SK-N-SH (cell line): ENCODE data around the gene NFKB2.

ENCODE experiments used
- EP300 ChIP-seq, 2 experiments: IDR thresholded peaks; 2 replicates each; pipeline versions ENCODE4 v1.4.0 to v1.6.1; 2012; ENCODE audit warnings: borderline replicate concordance in 1 of 2, low read depth in 1 of 2, low read length in 1 of 2
- FOXJ3 ChIP-seq: sonication (generic); formaldehyde crosslinking; IDR thresholded peaks from 2 replicates; pipeline ENCODE4 v1.5.1; 2020; ENCODE audit warnings: mild to moderate bottlenecking, missing genetic modification reagents
- GABPA ChIP-seq: IDR thresholded peaks from 2 replicates; pipeline ENCODE4 v1.4.0; 2012; ENCODE audit warnings: low read depth, mild to moderate bottlenecking
- NFIC ChIP-seq: IDR thresholded peaks from 2 replicates; pipeline ENCODE4 v1.4.0; 2012; ENCODE audit warnings: borderline replicate concordance
- POLR2AphosphoS5 ChIP-seq: IDR thresholded peaks from 2 replicates; pipeline ENCODE4 v1.6.1; 2012; ENCODE audit warnings: low read depth, low read length
- RAD21 ChIP-seq: IDR thresholded peaks from 2 replicates; pipeline ENCODE4 v1.6.1; 2012; ENCODE audit warnings: mild to moderate bottlenecking, low read length
- RXRA ChIP-seq: IDR thresholded peaks from 2 replicates; pipeline ENCODE4 v1.4.0; 2012; ENCODE audit warnings: low read depth, mild to moderate bottlenecking, borderline replicate concordance
- SMC3 ChIP-seq: IDR thresholded peaks from 2 replicates; pipeline ENCODE4 v1.6.1; 2012; ENCODE audit warnings: low read depth, low read length, improper control_type of control experiment
- TAF1 ChIP-seq: IDR thresholded peaks from 2 replicates; pipeline ENCODE4 v1.6.1; 2012; ENCODE audit warnings: low read depth, mild to moderate bottlenecking, low read length, moderate library complexity, borderline replicate concordance
- TF ChIP-seq, protein P1 (sequence below): fragments of 200-600 bp; sonication (generic); IDR thresholded peaks from 2 replicates; pipeline ENCODE4 v1.6.1; 2017; ENCODE audit warnings: antibody characterized with exemption, mild to moderate bottlenecking, moderate library complexity
- TF ChIP-seq, protein P2 (sequence below): IDR thresholded peaks from 2 replicates; pipeline ENCODE4 v1.6.1; 2012; ENCODE audit warnings: mild to moderate bottlenecking, low read depth, low read length, moderate library complexity
- TF ChIP-seq, protein P3 (sequence below): IDR thresholded peaks from 2 replicates; pipeline ENCODE4 v1.4.0; 2012; ENCODE audit warnings: low read depth, borderline replicate concordance

DNA sequence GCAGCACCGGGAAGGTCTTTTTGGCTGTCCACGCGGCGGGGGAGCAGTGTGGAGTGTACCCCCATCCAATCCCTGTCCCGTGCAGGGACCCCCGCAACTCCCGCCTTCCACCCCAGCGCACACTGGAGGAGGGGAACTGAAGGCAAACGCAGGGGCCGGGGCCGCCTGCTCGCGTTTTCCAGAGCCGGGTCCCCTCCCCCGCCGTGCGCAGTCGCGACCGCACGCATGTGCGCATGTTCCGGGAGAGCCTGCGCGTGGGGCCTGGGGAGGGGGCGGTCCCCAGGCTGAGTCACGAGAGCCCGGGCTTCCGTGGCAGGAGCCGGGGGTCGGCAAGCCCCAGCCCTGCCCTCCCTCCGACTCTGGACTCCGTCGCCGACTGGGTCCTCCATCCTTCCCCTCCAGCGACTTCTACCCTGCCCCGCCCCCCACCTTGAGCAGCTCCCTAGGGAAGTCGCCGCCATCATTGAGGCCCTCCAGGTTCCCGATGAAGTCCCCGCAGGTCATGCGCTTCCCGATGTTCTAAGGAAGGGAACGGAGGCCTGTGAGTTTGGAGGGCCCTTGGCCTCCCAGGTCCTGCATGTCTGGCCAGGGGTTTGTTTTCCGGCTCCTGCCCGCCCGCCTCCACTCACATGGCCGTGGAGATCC is 15.0 kb downstream of the NFKB2 start:
- TF ChIP-seq RAD21 (no peak), GABPA (no peak), SMC3 (no peak), RXRA (no peak), FOXJ3 (CRISPR knock-in tag) (no peak), EP300 (IDR thresholded peaks at IDR 0.05; ENCODE audit: borderline replicate concordance in 1 of 2, low read depth in 1 of 2, low read length in 1 of 2) (no peak), TAF1 (no peak), POLR2AphosphoS5 (no peak), NFIC (no peak)
- TF ChIP-seq, protein P1, sequence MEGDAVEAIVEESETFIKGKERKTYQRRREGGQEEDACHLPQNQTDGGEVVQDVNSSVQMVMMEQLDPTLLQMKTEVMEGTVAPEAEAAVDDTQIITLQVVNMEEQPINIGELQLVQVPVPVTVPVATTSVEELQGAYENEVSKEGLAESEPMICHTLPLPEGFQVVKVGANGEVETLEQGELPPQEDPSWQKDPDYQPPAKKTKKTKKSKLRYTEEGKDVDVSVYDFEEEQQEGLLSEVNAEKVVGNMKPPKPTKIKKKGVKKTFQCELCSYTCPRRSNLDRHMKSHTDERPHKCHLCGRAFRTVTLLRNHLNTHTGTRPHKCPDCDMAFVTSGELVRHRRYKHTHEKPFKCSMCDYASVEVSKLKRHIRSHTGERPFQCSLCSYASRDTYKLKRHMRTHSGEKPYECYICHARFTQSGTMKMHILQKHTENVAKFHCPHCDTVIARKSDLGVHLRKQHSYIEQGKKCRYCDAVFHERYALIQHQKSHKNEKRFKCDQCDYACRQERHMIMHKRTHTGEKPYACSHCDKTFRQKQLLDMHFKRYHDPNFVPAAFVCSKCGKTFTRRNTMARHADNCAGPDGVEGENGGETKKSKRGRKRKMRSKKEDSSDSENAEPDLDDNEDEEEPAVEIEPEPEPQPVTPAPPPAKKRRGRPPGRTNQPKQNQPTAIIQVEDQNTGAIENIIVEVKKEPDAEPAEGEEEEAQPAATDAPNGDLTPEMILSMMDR: no peak
- TF ChIP-seq, protein P2, sequence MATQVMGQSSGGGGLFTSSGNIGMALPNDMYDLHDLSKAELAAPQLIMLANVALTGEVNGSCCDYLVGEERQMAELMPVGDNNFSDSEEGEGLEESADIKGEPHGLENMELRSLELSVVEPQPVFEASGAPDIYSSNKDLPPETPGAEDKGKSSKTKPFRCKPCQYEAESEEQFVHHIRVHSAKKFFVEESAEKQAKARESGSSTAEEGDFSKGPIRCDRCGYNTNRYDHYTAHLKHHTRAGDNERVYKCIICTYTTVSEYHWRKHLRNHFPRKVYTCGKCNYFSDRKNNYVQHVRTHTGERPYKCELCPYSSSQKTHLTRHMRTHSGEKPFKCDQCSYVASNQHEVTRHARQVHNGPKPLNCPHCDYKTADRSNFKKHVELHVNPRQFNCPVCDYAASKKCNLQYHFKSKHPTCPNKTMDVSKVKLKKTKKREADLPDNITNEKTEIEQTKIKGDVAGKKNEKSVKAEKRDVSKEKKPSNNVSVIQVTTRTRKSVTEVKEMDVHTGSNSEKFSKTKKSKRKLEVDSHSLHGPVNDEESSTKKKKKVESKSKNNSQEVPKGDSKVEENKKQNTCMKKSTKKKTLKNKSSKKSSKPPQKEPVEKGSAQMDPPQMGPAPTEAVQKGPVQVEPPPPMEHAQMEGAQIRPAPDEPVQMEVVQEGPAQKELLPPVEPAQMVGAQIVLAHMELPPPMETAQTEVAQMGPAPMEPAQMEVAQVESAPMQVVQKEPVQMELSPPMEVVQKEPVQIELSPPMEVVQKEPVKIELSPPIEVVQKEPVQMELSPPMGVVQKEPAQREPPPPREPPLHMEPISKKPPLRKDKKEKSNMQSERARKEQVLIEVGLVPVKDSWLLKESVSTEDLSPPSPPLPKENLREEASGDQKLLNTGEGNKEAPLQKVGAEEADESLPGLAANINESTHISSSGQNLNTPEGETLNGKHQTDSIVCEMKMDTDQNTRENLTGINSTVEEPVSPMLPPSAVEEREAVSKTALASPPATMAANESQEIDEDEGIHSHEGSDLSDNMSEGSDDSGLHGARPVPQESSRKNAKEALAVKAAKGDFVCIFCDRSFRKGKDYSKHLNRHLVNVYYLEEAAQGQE: no peak
- TF ChIP-seq, protein P3, sequence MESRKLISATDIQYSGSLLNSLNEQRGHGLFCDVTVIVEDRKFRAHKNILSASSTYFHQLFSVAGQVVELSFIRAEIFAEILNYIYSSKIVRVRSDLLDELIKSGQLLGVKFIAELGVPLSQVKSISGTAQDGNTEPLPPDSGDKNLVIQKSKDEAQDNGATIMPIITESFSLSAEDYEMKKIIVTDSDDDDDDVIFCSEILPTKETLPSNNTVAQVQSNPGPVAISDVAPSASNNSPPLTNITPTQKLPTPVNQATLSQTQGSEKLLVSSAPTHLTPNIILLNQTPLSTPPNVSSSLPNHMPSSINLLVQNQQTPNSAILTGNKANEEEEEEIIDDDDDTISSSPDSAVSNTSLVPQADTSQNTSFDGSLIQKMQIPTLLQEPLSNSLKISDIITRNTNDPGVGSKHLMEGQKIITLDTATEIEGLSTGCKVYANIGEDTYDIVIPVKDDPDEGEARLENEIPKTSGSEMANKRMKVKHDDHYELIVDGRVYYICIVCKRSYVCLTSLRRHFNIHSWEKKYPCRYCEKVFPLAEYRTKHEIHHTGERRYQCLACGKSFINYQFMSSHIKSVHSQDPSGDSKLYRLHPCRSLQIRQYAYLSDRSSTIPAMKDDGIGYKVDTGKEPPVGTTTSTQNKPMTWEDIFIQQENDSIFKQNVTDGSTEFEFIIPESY: no peak
